Natural killer cell treated with Interleukin-12 subunit alpha and Interleukin-12 subunit beta and Interleukin-15 and Interleukin-18, amount 100 ng/mL, for 72 hours (primary cell): ENCODE results near the gene AHCYL1. TPM values are rescaled to one million over a fixed set of nuclear protein-coding genes. Genes with fewer than 3 reads are reported as not detected.

ENCODE experiments used
- ATAC-seq, 2 donors: fragments of 150-1000 bp; cut with Tn5 transposase in 1 of 2; sonication (Bioruptor Pico), chemical (Tn5 transposase) in 1 of 2; 2 replicates each; pipeline ENCODE4 v1.10.0; 2021
- DNase-seq: peaks from one replicate; pipeline ENCODE4 v3.0.0; 2022; ENCODE audit warnings: low spot score
- H3K27ac Mint-ChIP-seq, 2 donors: 1 replicate in 1 of 2; 2 replicates in 1 of 2; pipeline ENCODE4 v1.8.0; 2022; ENCODE audit warnings: mixed read lengths in 2 of 2, mild to moderate bottlenecking in 1 of 2, moderate library complexity in 1 of 2
- H3K27me3 Mint-ChIP-seq, 2 donors: 1 replicate in 1 of 2; 2 replicates in 1 of 2; pipeline ENCODE4 v1.8.0; 2022; ENCODE audit warnings: mixed read lengths in 2 of 2
- H3K36me3 Mint-ChIP-seq: one replicate; pipeline ENCODE4 v1.8.0; 2022; ENCODE audit warnings: mixed read lengths
- H3K4me1 Mint-ChIP-seq, 2 donors: 1 replicate in 1 of 2; 2 replicates in 1 of 2; pipeline ENCODE4 v1.8.0; 2022; ENCODE audit warnings: low read depth in 2 of 2, mixed read lengths in 2 of 2, mild to moderate bottlenecking in 1 of 2
- H3K4me3 Mint-ChIP-seq: one replicate; pipeline ENCODE4 v1.8.0; 2022; ENCODE audit warnings: mixed read lengths
- H3K9me3 Mint-ChIP-seq: 2 replicates; pipeline ENCODE4 v1.8.0; 2022; ENCODE audit warnings: mixed read lengths
- total RNA-seq, 2 donors: library from RNA; stranded (reverse); gene quantifications; one replicate each; pipeline ENCODE4 v1.2.3, GENCODE V29; 2022

The AHCYL1 gene
- total RNA-seq, 2 donors from 2014 or later: 44.8 to 47.8 TPM

DNA sequence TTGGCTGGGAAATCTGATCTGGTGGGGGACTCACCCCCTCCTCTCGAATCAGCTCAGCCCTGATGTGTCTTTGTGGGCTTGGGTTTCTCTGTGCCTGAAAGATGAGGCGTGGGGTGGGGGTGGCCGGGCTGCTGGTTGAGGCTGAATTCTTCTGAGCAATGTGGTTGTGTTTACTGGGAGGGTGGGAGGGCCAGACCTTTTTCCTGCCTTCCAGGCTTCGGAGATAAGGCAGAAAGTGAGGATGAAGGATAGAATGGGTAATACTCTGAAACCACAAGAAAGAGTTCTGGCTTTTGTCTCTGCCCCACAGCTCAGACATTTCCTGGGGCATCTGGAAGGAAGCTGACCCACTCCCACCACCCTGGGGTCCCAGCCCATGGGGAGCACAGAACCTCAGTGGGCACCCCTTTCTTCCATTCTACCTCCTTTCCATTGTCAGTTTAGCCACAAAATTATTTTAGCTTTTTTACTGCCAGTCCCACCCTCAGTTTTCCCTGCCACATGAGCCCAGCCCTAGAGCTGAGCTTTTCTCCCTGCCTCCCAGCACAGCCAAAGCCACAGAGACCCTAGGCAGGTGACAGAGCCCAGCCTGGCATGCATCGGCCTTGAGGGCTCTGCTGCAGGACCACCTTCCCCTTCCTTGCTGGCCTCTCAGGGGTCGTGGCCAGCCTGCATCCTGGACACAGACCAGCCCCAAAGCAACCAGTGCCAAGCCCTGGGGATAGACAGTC is 74.7 kb downstream of the AHCYL1 start:
- Mint-ChIP-seq H3K9me3 (no peaks in the 10 kb centered on the region), H3K36me3 (peaks cover 16% of the 10 kb centered on the region), H3K27ac (no peak overlapping the region), H3K4me3 (no peak overlapping the region), H3K27me3 (no peaks in the 10 kb centered on the region), H3K4me1 (peaks cover 4 to 5% of the 10 kb centered on the region in 2 donors)
- DNase-seq (no peak), ATAC-seq (no peak)

DNA sequence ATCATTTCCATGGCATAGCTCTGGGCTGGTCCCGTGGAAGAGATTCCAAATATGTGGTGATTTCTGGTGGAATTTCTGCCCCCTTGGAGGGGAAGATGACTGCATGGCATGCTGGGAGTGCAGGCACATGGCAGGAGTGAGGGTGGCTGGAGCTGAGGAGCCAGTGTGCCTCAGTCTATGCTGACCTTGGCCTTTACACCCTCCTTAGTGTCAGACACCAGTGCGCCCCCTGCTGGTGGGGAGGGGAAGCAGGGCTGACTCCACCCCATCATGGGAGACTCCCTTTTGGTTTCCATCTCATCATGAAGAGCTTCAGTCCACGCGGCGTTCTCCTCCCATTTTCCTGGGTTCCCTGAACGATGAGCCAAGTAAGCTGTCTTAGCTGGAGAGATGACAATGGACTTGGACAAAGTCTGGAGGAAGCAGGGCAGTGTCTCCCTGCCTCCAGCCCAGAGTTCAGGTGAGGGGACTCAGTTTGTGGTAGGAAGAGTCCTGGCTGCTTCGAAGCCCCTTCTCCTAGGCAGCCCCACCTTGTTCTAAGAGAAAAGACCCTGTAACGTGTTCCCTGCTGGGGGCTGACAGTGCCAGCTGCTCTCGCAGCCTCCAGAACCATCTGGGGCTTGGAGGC is 75.6 kb downstream of the AHCYL1 start:
- Mint-ChIP-seq H3K36me3 (peaks cover 16% of the 10 kb centered on the region), H3K4me3 (no peak overlapping the region), H3K27me3 (no peaks in the 10 kb centered on the region), H3K9me3 (no peaks in the 10 kb centered on the region), H3K27ac (no peak overlapping the region), H3K4me1 (peaks cover 4 to 5% of the 10 kb centered on the region in 2 donors)
- DNase-seq (peak; percentile 77), ATAC-seq (peak; percentile 65 to 67)

DNA sequence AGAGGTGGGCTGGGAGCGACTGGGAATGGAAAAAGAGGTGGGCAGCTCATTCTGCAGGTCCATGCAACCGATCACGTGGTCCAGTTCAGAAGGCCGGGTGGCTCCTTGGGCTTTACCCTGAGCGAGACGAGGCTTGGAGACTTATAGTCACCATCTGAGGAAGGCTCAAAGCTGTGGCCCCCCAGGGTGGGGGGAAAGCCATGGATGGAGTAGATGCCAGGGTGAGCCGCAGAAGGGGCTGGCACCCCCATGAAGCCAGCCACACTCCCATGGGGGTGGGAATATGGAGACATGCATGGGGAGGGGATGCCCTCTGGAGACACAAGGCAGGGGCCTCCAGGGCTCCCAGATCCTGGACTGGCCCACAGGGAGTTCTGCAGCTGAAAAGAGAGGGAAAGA is 76.1 kb downstream of the AHCYL1 start:
- DNase-seq (no peak), ATAC-seq (no peak)
- H3K9me3 Mint-ChIP-seq: no peaks in the 10 kb centered on the region
- H3K4me1 Mint-ChIP-seq: peaks cover 4 to 5% of the 10 kb centered on the region in 2 donors
- H3K27ac Mint-ChIP-seq: no peak overlapping the region
- no peak overlapping the region for H3K4me3 Mint-ChIP-seq
- H3K36me3 Mint-ChIP-seq: peaks cover 16% of the 10 kb centered on the region
- no peaks in the 10 kb centered on the region for H3K27me3 Mint-ChIP-seq

DNA sequence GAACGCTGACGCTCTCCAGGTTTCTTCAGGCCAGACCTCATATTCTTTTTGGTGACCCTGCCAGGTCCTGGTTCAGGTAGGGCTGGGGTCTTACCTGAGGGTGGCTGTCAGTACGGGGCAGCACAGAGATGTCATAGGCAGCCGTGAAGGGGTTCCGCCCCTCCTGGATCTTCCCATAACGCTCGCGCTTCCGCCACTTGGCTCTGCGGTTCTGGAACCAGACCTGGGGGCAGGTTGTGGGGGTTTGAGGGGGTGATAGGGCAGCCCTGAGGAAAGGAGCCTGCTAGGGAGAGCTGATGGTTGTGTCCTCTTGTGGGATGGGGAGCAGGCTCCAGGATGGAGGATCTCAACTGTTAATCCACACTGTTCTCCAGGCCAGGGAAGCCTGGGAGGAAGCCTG is 76.8 kb downstream of the AHCYL1 start:
- ATAC-seq (no peak), DNase-seq (no peak)
- Mint-ChIP-seq H3K27ac (no peak overlapping the region), H3K27me3 (peaks cover 2 to 4% of the 10 kb centered on the region in 2 donors), H3K9me3 (no peaks in the 10 kb centered on the region), H3K4me1 (peaks cover 4 to 5% of the 10 kb centered on the region in 2 donors), H3K4me3 (no peak overlapping the region), H3K36me3 (peaks cover 12% of the 10 kb centered on the region)

DNA sequence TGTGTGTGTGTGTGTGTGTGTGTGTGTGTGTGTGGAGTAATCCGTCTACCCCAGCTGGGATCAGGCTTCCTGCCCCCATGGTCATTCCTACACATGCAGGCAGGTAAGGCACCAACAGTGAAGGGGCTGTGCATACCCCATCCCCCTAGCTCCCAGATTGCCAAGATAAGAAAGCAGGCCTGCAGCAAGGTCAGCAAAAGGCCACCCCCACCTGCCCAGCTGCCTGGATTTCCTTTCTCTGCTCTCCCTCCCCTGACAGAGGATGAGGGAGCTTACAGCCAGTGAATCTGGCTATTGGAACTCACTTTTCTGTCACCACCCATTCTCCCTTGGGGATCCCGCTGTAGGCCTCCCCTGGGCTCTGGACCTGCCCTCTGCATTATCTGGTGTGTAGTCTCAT is 78.0 kb downstream of the AHCYL1 start:
- ATAC-seq: no peak
- no peak for DNase-seq
- no peak overlapping the region for H3K27ac Mint-ChIP-seq

DNA sequence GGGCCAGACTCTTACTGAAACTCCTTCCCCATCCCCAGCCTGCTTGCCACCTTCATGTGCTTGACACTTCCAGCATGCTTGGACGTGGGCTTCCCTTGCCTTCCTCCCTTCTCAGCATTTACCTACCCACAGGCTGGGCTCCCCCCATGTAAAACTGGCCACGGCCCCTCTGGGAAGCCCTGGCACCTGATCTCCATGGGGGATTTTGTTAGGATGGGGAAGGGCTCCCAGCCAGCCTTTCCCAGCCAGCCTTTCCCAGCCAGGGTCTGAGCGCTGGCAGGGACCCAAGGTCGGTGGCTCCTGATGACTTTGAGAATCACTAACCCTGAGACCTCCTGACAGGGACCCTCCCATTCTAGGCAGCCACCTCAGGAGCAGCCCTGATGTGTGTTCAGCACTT is 79.2 kb downstream of the AHCYL1 start:
- Mint-ChIP-seq H3K27ac (no peak overlapping the region), H3K36me3 (peaks cover under 1% of the 10 kb centered on the region), H3K27me3 (peaks cover 14 to 22% of the 10 kb centered on the region in 2 donors), H3K4me1 (peaks cover 9 to 11% of the 10 kb centered on the region in 2 donors), H3K9me3 (no peaks in the 10 kb centered on the region), H3K4me3 (no peak overlapping the region)
- ATAC-seq: no peak
- no peak for DNase-seq

More for the DNA sequence above, 78.0 kb downstream of the AHCYL1 start:
- Mint-ChIP-seq H3K4me1 (peaks cover 4 to 5% of the 10 kb centered on the region in 2 donors), H3K36me3 (peaks cover 6% of the 10 kb centered on the region), H3K27me3 (peaks cover 9 to 14% of the 10 kb centered on the region in 2 donors), H3K4me3 (no peak overlapping the region), H3K9me3 (no peaks in the 10 kb centered on the region)

DNA sequence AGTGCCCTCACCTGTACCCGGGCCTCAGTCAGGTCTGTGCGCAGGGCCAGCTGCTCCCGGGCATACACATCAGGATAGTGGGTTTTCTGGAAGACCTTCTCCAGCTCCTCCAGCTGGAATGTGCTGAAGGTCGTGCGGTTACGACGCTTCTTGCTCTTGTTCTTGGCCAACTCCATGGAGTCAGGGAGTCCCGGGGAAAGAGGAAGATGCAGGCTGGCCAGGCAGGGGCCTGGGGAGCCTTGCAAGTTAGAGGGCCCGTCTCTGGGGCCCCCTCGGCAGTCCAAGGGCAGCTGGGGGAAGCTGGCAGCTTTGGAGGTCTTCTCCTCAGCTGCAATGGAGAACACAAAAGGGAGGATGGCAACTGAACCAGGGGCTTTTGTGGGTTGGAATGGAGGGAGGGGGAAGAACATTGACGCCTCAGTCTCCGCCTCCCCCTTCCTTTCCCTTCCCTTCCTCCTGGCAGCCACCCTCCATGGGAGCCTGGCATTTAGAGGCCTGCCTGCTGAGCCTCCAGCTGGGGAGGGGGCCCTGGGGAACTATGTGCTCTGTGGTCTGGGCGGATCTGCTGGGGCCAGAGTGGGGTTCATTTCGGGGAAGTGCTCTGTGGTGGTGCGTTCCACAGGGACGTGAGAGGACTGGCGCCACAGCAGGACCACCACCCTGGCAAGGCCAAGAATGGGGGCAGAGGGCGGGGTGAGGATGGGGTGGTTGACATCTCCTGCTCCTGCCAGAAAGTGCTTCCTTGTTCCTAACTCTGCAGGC is 80.2 kb downstream of the AHCYL1 start:
- Mint-ChIP-seq H3K9me3 (no peaks in the 10 kb centered on the region), H3K4me3 (no peak overlapping the region), H3K27me3 (peaks cover 14 to 24% of the 10 kb centered on the region in 2 donors), H3K4me1 (peaks cover 9 to 12% of the 10 kb centered on the region in 2 donors), H3K36me3 (no peaks in the 10 kb centered on the region), H3K27ac (no peak overlapping the region)
- ATAC-seq (no peak), DNase-seq (no peak)

DNA sequence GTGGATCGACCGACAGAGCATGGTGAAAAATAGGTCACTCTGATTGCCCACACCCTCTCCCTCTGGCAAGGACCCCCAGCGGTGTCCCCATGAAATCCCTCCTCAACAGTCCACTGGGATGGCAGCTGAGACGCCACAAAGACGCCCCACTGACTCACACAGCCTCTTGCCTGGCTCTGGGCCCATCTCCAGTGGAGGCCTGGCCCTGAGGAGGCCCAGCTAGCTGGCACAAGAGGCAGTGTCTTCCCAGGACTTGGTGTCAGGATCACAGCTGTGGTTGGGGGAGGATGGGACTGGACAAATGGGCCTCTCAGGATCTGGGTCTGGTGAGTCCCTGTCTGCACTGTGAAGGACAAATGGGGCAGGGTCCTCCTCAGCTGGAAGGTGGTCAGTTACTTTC is 81.3 kb downstream of the AHCYL1 start:
- no peaks in the 10 kb centered on the region for H3K36me3 Mint-ChIP-seq
- no peaks in the 10 kb centered on the region for H3K9me3 Mint-ChIP-seq
- no peak overlapping the region for H3K4me3 Mint-ChIP-seq
- ATAC-seq (no peak), DNase-seq (no peak)
- H3K27me3 Mint-ChIP-seq: peaks cover 16 to 24% of the 10 kb centered on the region in 2 donors
- peaks cover 5 to 7% of the 10 kb centered on the region in 2 donors for H3K4me1 Mint-ChIP-seq
- H3K27ac Mint-ChIP-seq: no peak overlapping the region

DNA sequence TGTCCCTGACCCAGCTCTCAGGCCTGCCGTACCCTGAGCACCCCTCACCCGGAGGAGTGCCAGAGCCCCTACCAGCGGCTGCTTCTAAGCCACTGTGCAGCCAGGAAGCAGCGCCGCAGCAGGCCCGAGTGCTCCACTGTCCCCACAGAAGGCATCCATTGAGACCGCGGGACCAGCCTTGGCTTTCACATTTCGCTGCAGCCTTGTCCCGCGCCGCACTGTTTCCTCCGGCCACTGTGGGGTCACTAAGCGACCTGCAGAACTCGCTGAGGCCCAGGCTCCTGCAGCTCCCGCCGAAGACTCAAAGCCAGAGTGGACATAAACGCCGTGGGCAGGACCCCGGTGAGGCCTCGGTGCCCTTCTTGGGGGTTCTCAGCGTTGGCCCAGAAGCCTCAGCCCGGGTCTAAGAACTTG is 82.9 kb downstream of the AHCYL1 start:
- no peaks in the 10 kb centered on the region for H3K9me3 Mint-ChIP-seq
- ATAC-seq: no peak
- DNase-seq: no peak
- peaks cover 7 to 8% of the 10 kb centered on the region in 2 donors for H3K4me1 Mint-ChIP-seq
- peaks cover 29 to 36% of the 10 kb centered on the region in 2 donors for H3K27me3 Mint-ChIP-seq
- H3K36me3 Mint-ChIP-seq: no peaks in the 10 kb centered on the region
- H3K27ac Mint-ChIP-seq: no peak overlapping the region
- H3K4me3 Mint-ChIP-seq: no peak overlapping the region

DNA sequence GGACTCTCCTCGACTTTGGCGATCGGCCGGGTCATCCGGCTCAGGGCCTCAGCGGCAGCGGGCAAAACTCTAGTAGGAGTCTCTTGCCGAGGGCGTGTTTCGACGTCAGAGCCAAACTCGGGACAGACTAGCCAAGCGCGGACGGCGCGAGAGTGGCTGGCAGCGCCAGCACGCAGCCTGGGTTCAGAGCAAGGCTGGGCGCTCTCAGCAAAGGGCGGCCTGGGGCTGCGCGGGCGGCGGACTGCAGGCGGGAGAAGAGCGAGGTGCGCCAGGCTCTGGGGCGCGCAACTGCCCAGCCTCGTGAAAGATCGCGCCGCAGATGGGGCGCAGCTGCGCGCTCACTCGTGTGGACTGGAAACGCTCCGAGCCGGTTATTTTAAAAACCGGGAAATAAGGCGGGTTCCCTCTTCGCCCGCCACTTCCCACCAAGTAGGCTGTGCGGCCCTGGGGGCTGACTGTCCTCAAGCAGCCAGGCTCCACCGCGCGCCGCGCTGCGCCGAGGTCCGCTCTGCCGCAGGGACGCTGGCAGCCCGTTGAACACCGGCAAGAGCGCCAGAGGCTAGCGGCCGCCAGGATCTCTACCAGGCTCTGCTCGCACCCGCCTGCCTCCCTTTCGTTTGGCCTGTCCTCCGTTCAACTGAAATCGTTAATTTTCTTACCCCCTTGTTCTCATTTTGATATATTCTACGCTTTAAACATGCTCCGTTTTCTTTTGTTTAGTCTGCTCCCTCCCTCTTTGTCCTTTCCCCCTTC is 83.5 kb downstream of the AHCYL1 start:
- Mint-ChIP-seq H3K9me3 (no peaks in the 10 kb centered on the region), H3K4me1 (peaks cover 7 to 8% of the 10 kb centered on the region in 2 donors), H3K27ac (no peak overlapping the region), H3K27me3 (peaks cover 32 to 39% of the 10 kb centered on the region in 2 donors), H3K4me3 (peak overlapping the region; percentile 78), H3K36me3 (no peaks in the 10 kb centered on the region)
- ATAC-seq: no peak
- no peak for DNase-seq

DNA sequence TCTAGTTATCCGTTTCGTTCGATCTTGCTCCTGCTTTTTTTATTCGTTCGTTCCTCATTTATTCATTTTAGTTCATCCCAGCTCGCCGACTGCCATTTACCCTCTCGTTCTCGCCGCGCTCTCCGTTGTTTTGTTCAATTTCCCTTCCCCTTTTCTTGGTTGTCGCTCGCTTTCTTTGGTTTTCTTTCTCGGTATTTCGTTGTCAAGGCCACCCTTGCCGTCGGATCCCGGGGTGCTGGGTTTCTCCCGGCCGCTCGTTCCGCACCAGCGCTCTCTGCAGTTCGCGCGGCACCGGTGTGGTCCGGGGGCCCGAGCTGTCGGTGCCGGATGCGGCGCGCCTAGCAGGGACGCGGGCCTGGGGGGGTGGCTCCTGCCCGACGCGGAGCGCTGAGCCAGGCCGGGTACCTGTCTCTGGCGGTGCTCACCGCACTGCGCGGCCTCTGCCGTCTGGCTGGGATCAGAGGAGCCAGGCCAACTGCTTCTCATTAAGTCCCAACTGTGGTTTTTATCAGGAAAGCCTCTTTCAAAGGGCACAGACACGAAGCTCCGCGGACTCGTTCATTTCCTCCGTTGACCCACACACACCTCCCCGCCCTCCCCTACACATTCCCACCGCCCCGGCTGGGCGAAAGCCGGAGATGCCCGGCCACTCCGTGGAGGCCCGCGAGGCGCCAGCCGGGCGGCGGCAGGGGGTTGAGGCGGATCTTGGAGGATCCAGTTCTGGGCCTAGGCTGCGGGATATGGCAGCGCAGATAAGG is 84.3 kb downstream of the AHCYL1 start:
- H3K4me1 Mint-ChIP-seq: peaks cover 7 to 8% of the 10 kb centered on the region in 2 donors
- ATAC-seq (peak in 1 of 2 donors; percentile 61), DNase-seq (no peak)
- no peaks in the 10 kb centered on the region for H3K9me3 Mint-ChIP-seq
- no peaks in the 10 kb centered on the region for H3K36me3 Mint-ChIP-seq
- H3K4me3 Mint-ChIP-seq: peak overlapping the region; percentile 78
- no peak overlapping the region for H3K27ac Mint-ChIP-seq
- peaks cover 38 to 39% of the 10 kb centered on the region in 2 donors for H3K27me3 Mint-ChIP-seq

DNA sequence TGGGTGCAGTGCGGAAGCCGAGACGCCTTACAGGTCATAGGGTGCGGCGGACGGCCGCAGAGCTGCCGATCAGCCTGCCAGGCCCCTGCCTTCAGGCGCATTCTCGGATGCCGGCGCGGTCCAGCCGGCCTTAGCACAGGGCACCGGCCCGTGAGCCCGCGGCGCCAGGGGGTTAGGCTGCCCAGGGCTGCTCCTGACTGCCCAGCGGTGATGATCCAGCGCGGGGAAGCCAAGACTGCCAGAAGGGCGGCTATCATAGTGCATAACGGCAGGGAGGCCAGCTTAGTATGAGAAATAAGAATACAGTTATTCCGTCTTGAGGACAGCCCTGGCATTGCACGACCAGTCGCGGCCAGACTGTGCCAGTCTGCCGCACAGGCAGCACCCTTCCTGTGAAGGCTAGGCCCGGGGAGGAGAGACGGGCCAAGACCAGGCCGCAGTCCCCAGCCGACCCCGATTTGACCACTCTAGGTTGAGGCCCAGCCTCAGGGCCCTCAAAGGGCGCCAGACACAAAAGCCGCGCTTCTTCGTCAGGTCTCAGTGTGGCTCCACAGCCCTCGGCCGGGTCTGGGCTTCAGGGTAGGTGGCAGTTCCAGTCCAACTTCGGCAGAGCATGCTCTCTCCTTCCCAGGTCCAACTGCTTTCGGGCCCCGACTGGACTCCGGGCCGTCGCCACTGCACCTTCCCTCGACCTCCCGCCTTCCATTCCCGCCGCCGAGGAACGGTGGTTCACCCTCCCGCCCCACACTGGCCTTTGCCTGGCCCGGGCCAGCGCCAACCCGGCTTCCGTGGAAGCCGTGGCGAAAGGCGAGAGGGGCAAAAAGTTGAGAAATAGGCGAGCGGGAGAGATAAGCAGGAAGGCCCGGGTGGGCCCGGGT is 85.1 kb downstream of the AHCYL1 start:
- ATAC-seq: no peak
- no peak overlapping the region for H3K27ac Mint-ChIP-seq
- peaks cover 44% of the 10 kb centered on the region in 2 donors for H3K27me3 Mint-ChIP-seq
- no peak overlapping the region for H3K4me3 Mint-ChIP-seq
- no peak for DNase-seq
- no peaks in the 10 kb centered on the region for H3K36me3 Mint-ChIP-seq
- no peaks in the 10 kb centered on the region for H3K9me3 Mint-ChIP-seq
- H3K4me1 Mint-ChIP-seq: peaks cover 7 to 8% of the 10 kb centered on the region in 2 donors
